H1 (cell line): ENCODE data around the gene TMEM44. TPM values are rescaled to one million over a fixed set of nuclear protein-coding genes. Genes with fewer than 3 reads are reported as not detected.

Experiments used
- CTCF ChIA-PET: fragments of 300-600 bp; sonication (Branson Sonifier 250); formaldehyde crosslinking; loops from one replicate; lab custom pipeline; 2021; ENCODE audit not compliant: partially characterized antibody; lab: Charles Lee
- POLR2A ChIA-PET: fragments of 300-600 bp; sonication (Branson Sonifier 250); formaldehyde crosslinking; loops from one replicate; lab custom pipeline; 2021; ENCODE audit warnings: inconsistent platforms; ENCODE audit not compliant: partially characterized antibody; lab: Charles Lee
- DNase-seq, 2 experiments: peaks; one replicate each; pipeline versions ENCODE4 v3.0.0 to v3.0.0-alpha.2; 2010 to 2022; ENCODE audit warnings: low spot score in 2 of 2, low read depth in 1 of 2, mixed read lengths in 1 of 2
- FAIRE-seq: peaks from 2 replicates; lab custom pipeline; 2011; peaks lifted over from hg19 to GRCh38; lab: Jason Lieb, UNC
- H2AFZ ChIP-seq: 2 replicates; pipeline ENCODE4 v1.8.1; 2012; ENCODE audit warnings: low read length, inconsistent platforms
- H2AK5ac ChIP-seq: 2 replicates; pipeline ENCODE4 v1.6.1; 2013; ENCODE audit warnings: low read depth, low read length
- H2BK120ac ChIP-seq: replicated peaks from 2 replicates; pipeline ENCODE3; 2013; ENCODE audit warnings: low read depth, low read length, inconsistent platforms
- H2BK12ac ChIP-seq: 2 replicates; pipeline ENCODE4 v1.6.1; 2013; ENCODE audit warnings: low read depth, low read length
- H2BK15ac ChIP-seq: 2 replicates; pipeline ENCODE4 v1.6.1; 2013; ENCODE audit warnings: low read length
- H2BK20ac ChIP-seq: 2 replicates; pipeline ENCODE4 v1.6.1; 2013; ENCODE audit warnings: low read length
- H2BK5ac ChIP-seq: 2 replicates; pipeline ENCODE4 v1.6.1; 2013; ENCODE audit warnings: low read depth, low read length
- H3K14ac ChIP-seq: 2 replicates; pipeline ENCODE4 v1.6.1; 2013; ENCODE audit warnings: inconsistent platforms; ENCODE audit not compliant: insufficient read length
- H3K18ac ChIP-seq: 2 replicates; pipeline ENCODE4 v1.6.1; 2013; ENCODE audit warnings: low read length; ENCODE audit errors: extremely low read depth
- H3K23ac ChIP-seq: 2 replicates; pipeline ENCODE4 v1.6.1; 2013; ENCODE audit warnings: inconsistent platforms; ENCODE audit not compliant: insufficient read length
- H3K23me2 ChIP-seq: 2 replicates; pipeline ENCODE4 v1.6.1; 2013; ENCODE audit warnings: low read depth, low read length
- H3K27ac ChIP-seq: 2 replicates; pipeline ENCODE4 v1.6.1; 2011; ENCODE audit warnings: low read depth, low read length, inconsistent platforms
- H3K27me3 ChIP-seq, 4 experiments: replicated peaks in 1 of 4; 1 replicate in 1 of 4; 2 replicates in 3 of 4; pipeline versions ENCODE4 v1.6.1 to v1.8.1; 2011 to 2013; ENCODE audit warnings: low read length in 3 of 4, mild to moderate bottlenecking in 3 of 4, inconsistent platforms in 2 of 4, mixed read lengths in 2 of 4, moderate library complexity in 1 of 4; ENCODE audit not compliant: control insufficient read depth in 3 of 4, insufficient read depth in 3 of 4; ENCODE audit errors: extremely low read depth in 1 of 4
- H3K36me3 ChIP-seq, 4 experiments: 2 replicates each; pipeline versions ENCODE4 v1.6.1 to v1.8.1; 2011 to 2013; ENCODE audit warnings: mild to moderate bottlenecking in 4 of 4, low read length in 3 of 4, moderate library complexity in 2 of 4, control low read depth in 1 of 4, inconsistent platforms in 1 of 4; ENCODE audit not compliant: insufficient read depth in 4 of 4, control insufficient read depth in 2 of 4
- H3K4ac ChIP-seq: replicated peaks from 2 replicates; pipeline ENCODE3; 2013; ENCODE audit warnings: low read length, low read depth, mixed read lengths, inconsistent platforms; ENCODE audit not compliant: insufficient read length
- H3K4me1 ChIP-seq, 4 experiments: replicated peaks in 1 of 4; 1 replicate in 1 of 4; 2 replicates in 3 of 4; pipeline versions ENCODE4 v1.6.1 to v1.8.1; 2011 to 2013; ENCODE audit warnings: low read length in 3 of 4, inconsistent platforms in 2 of 4, mixed read lengths in 1 of 4; ENCODE audit not compliant: insufficient read depth in 4 of 4, control insufficient read depth in 3 of 4
- H3K4me2 ChIP-seq, 2 experiments: 2 replicates each; pipeline versions ENCODE4 v1.6.1 to v1.8.1; 2011 to 2013; ENCODE audit warnings: low read depth in 2 of 2, low read length in 2 of 2, control low read depth in 1 of 2, inconsistent platforms in 1 of 2, mild to moderate bottlenecking in 1 of 2; ENCODE audit not compliant: insufficient read depth in 1 of 2
- H3K4me3 ChIP-seq, 4 experiments: fragments of 200-600, 300-600 bp in 1 of 4; sonication (generic), shearing (Covaris generic), sonication (Bioruptor Twin) in 1 of 4; 2 replicates each; pipeline versions ENCODE4 v1.5.1 to v1.8.1; 2011 to 2016; ENCODE audit warnings: low read length in 4 of 4, low read depth in 3 of 4, control low read depth in 2 of 4, inconsistent platforms in 2 of 4, mild to moderate bottlenecking in 2 of 4, mixed read lengths in 1 of 4, moderate library complexity in 1 of 4; ENCODE audit not compliant: insufficient read depth in 2 of 4; ENCODE audit errors: extremely low read depth in 1 of 4
- H3K56ac ChIP-seq: replicated peaks from 2 replicates; pipeline ENCODE3; 2013; ENCODE audit warnings: low read depth, mild to moderate bottlenecking, mixed read lengths, low read length, inconsistent platforms; ENCODE audit not compliant: insufficient read length
- H3K79me1 ChIP-seq: 2 replicates; pipeline ENCODE4 v1.6.1; 2013; ENCODE audit warnings: low read depth, low read length, control low read depth
- H3K79me2 ChIP-seq, 2 experiments: 2 replicates each; pipeline versions ENCODE4 v1.6.1 to v1.8.1; 2012 to 2013; ENCODE audit warnings: low read length in 2 of 2, mild to moderate bottlenecking in 2 of 2, inconsistent platforms in 1 of 2; ENCODE audit not compliant: insufficient read depth in 2 of 2, control insufficient read depth in 1 of 2
- H3K9ac ChIP-seq, 4 experiments: replicated peaks in 1 of 4; 1 replicate in 1 of 4; 2 replicates in 3 of 4; pipeline versions ENCODE4 v1.6.1 to v1.8.1; 2011 to 2013; ENCODE audit warnings: low read depth in 3 of 4, low read length in 3 of 4, control low read depth in 2 of 4, mild to moderate bottlenecking in 2 of 4, moderate library complexity in 2 of 4, inconsistent platforms in 1 of 4; ENCODE audit errors: extremely low read depth in 1 of 4
- H3K9me3 ChIP-seq, 2 experiments: 2 replicates each; pipeline versions ENCODE4 v1.6.1 to v1.8.1; 2012 to 2013; ENCODE audit warnings: mild to moderate bottlenecking in 2 of 2, moderate library complexity in 2 of 2, control low read depth in 1 of 2, inconsistent platforms in 1 of 2, low read depth in 1 of 2, low read length in 1 of 2, mixed read lengths in 1 of 2; ENCODE audit not compliant: insufficient read depth in 2 of 2
- H4K20me1 ChIP-seq, 2 experiments: replicated peaks in 1 of 2; 2 replicates each; pipeline versions ENCODE3 to v1.8.1; 2011 to 2013; ENCODE audit warnings: inconsistent platforms in 2 of 2, low read length in 2 of 2, mild to moderate bottlenecking in 1 of 2; ENCODE audit not compliant: insufficient read depth in 2 of 2, control insufficient read depth in 1 of 2
- H4K5ac ChIP-seq: 2 replicates; pipeline ENCODE4 v1.6.1; 2013; ENCODE audit warnings: low read length, low read depth, mixed read lengths, inconsistent platforms; ENCODE audit not compliant: insufficient read length
- H4K8ac ChIP-seq: 2 replicates; pipeline ENCODE4 v1.8.0; 2013; ENCODE audit warnings: mild to moderate bottlenecking, moderate library complexity, low read length, inconsistent platforms; ENCODE audit not compliant: insufficient read depth; ENCODE audit errors: extremely low read depth
- H4K91ac ChIP-seq: replicated peaks from 2 replicates; pipeline ENCODE3; 2013; ENCODE audit warnings: low read length, mixed read lengths, inconsistent platforms; ENCODE audit not compliant: insufficient read length
- CBX8 ChIP-seq: fragments of 300-800, 300-1000 bp; sonication (generic); IDR thresholded peaks from 2 replicates; pipeline ENCODE4 v1.7.1; 2016; ENCODE audit warnings: low read depth, low read length, borderline replicate concordance
- KDM5A ChIP-seq: fragments of 200-600 bp; IDR thresholded peaks from 2 replicates; pipeline ENCODE4 v1.7.1; 2012; ENCODE audit warnings: mild to moderate bottlenecking, low read length, inconsistent platforms, mixed read lengths
- WGBS, 2 experiments: shearing (Covaris generic) in 1 of 2; methylation state at CpG; one replicate each; pipeline versions ENCODE4 v1.1.6 to v1.1.7; 2013 to 2015; ENCODE audit warnings: low lambda C conversion rate in 2 of 2, mixed read lengths in 2 of 2, inconsistent platforms in 1 of 2, low coverage in 1 of 2, missing lambda C conversion rate in 1 of 2; ENCODE audit not compliant: insufficient replicate concordance in 2 of 2, insufficient coverage in 1 of 2, insufficient read length in 1 of 2; ENCODE audit errors: extremely low coverage in 1 of 2, missing lambda C conversion rate in 1 of 2; 5-methylcytosine and 5-hydroxymethylcytosine counted together
- polyA plus RNA-seq, 7 experiments: library from polyadenylated mRNA; depleted of rRNA in 3 of 7; stranded (reverse) in 5 of 7; unstranded in 2 of 7; fragments of >200 nt in 5 of 7; fragments of 200-250 nt in 2 of 7; gene quantifications; 1 replicate in 5 of 7; 2 replicates in 1 of 7; 4 replicates in 1 of 7; pipeline versions ENCODE4 v1.2.1 to v1.2.3, GENCODE V29; 2011 to 2013; ENCODE audit warnings: missing spikeins in 2 of 7, mixed read lengths in 2 of 7
- total RNA-seq: library from RNA; stranded (reverse); fragmentation: NEBNext Ultra II Directional; extraction: Animal tissue kit (Norgen Biotek cat#: 25700); gene quantifications from 2 replicates; pipeline ENCODE4 v1.2.1, GENCODE V29; 2021

The TMEM44 gene
- total and polyA plus RNA-seq, 2 of the 8 experiments (the other 6 are each of a cell fraction or from before 2014, with no cell fraction given) = 14.0 to 16.7 TPM

DNA sequence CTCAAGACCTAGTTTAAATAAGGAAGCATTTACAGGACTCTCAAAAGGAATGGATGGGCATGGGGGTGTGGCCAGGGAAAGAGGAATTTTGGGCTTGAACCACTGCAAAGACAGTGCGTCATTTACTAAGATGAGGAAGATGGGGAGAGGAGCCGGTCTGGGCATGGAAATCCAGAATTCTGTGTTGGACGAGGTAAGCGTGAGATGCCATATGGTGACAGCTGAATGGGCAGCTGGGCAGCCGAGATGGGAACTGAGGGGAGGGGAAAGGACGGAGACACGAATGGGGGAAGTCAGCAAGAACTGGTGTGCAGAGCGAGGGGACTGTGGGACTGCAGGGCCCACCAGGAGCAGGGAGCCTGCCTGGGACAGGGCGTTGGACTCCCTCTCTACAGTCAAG, 24.2 kb downstream of the TMEM44 start:
- no peak overlapping the region for H2BK20ac ChIP-seq
- peaks cover 2% of the 10 kb centered on the region in 2 experiments for H4K20me1 ChIP-seq
- FAIRE-seq (no peak), DNase-seq (no peak)
- H3K27ac ChIP-seq = no peak overlapping the region
- H2AK5ac ChIP-seq = no peak overlapping the region
- no peaks in the 10 kb centered on the region for H3K27me3 ChIP-seq
- ChIA-PET POLR2A (no interaction called here), CTCF (interaction anchor here (1.0 to 1.9 kb wide), 2 partner anchors 8 to 14 kb away, joined by 3 to 8 read pairs; no protein-coding TSS in a partner anchor)
- H3K4me3 ChIP-seq = no peak overlapping the region
- no peak overlapping the region for H3K4me2 ChIP-seq
- no peak overlapping the region for H3K56ac ChIP-seq
- H3K9me3 ChIP-seq = no peaks in the 10 kb centered on the region; a peak in 1 of 4 replicates
- H4K91ac ChIP-seq = no peak overlapping the region
- H3K14ac ChIP-seq = no peak overlapping the region
- 88% methylated on average over 9 of the region's 9 CpGs; no CpG with 5 or more reads in 1 of the 2 experiments for WGBS, 2 experiments
- no peaks in the 10 kb centered on the region for H3K79me1 ChIP-seq
- no peak overlapping the region for H3K4ac ChIP-seq
- no peak overlapping the region for H4K5ac ChIP-seq
- TF ChIP-seq KDM5A (no peak), CBX8 (no peak)
- H3K36me3 ChIP-seq = no peaks in the 10 kb centered on the region
- no peaks in the 10 kb centered on the region for H3K79me2 ChIP-seq
- H2BK5ac ChIP-seq = no peak overlapping the region
- H2BK120ac ChIP-seq = no peak overlapping the region
- H3K18ac ChIP-seq = no peak overlapping the region
- no peak overlapping the region for H4K8ac ChIP-seq
- H2AFZ ChIP-seq = no peak overlapping the region
- no peak overlapping the region for H2BK12ac ChIP-seq
- no peaks in the 10 kb centered on the region; a peak in 1 of 7 replicates for H3K4me1 ChIP-seq
- H3K23ac ChIP-seq = no peak overlapping the region
- H2BK15ac ChIP-seq = no peak overlapping the region
- no peaks in the 10 kb centered on the region for H3K23me2 ChIP-seq
- no peak overlapping the region for H3K9ac ChIP-seq
